Neural cell (in vitro differentiated cells): ENCODE results near the gene FAR2. TPM values are rescaled to one million over a fixed set of nuclear protein-coding genes. Genes with fewer than 3 reads are reported as not detected.

Experiments used
- H2AFZ ChIP-seq: fragments of 200-600, 300-800 bp; sonication (generic), shearing (Covaris generic); 2 replicates; pipeline ENCODE4 v1.6.0; 2014; ENCODE audit warnings: low read depth, mild to moderate bottlenecking, antibody characterized with exemption, low read length, moderate library complexity
- H3F3A ChIP-seq: fragments of 200-600 bp; shearing (Covaris generic); 2 replicates; pipeline ENCODE4 v1.6.1; 2016; ENCODE audit warnings: mild to moderate bottlenecking, moderate library complexity, mixed read lengths, antibody characterized with exemption, low read length; ENCODE audit not compliant: insufficient read depth, poor library complexity, severe bottlenecking
- H3K27ac ChIP-seq: fragments of 200-600, 300-800 bp; sonication (generic), shearing (Covaris generic); 2 replicates; pipeline ENCODE4 v1.5.1; 2014; ENCODE audit warnings: mild to moderate bottlenecking, low read length, moderate library complexity
- H3K27me3 ChIP-seq: fragments of 300-800, 200-600 bp; sonication (generic), shearing (Covaris generic); 2 replicates; pipeline ENCODE4 v1.6.0; 2014; ENCODE audit warnings: mild to moderate bottlenecking, low read depth, low read length, moderate library complexity; ENCODE audit not compliant: insufficient read depth
- H3K36me3 ChIP-seq: fragments of 300-800, 200-600 bp; sonication (generic), shearing (Covaris generic); 2 replicates; pipeline ENCODE4 v1.5.1; 2014; ENCODE audit warnings: mild to moderate bottlenecking, antibody characterized with exemption, low read length, moderate library complexity; ENCODE audit not compliant: insufficient read depth
- H3K4me2 ChIP-seq: fragments of 300-800, 200-600 bp; sonication (generic), shearing (Covaris generic); 2 replicates; pipeline ENCODE4 v1.6.0; 2014; ENCODE audit warnings: mild to moderate bottlenecking, low read length
- H3K4me3 ChIP-seq: fragments of 300-800, 200-600 bp; sonication (generic), shearing (Covaris generic); 2 replicates; pipeline ENCODE4 v1.5.1; 2014; ENCODE audit warnings: mild to moderate bottlenecking, low read length, moderate library complexity
- H3K79me2 ChIP-seq: fragments of 200-600 bp; shearing (Covaris generic); replicated peaks from 2 replicates; pipeline ENCODE4 v1.6.0; 2014; ENCODE audit warnings: mild to moderate bottlenecking, low read length, moderate library complexity; ENCODE audit not compliant: insufficient read depth
- H3K9ac ChIP-seq: fragments of 300-800, 200-600 bp; sonication (generic), shearing (Covaris generic); 2 replicates; pipeline ENCODE4 v1.6.1; 2016; ENCODE audit warnings: mild to moderate bottlenecking, low read length, mixed read lengths
- H3K9me2 ChIP-seq: fragments of 200-600 bp; shearing (Covaris generic); 2 replicates; pipeline ENCODE4 v1.6.1; 2016; ENCODE audit warnings: mild to moderate bottlenecking, low read length, mixed read lengths; ENCODE audit not compliant: insufficient read depth
- H3K9me3 ChIP-seq: fragments of 200-600, 300-800 bp; sonication (generic), shearing (Covaris generic); 2 replicates; pipeline ENCODE4 v1.6.1; 2016; ENCODE audit warnings: mild to moderate bottlenecking, mixed run types, low read length, moderate library complexity, mixed read lengths
- H4K20me1 ChIP-seq: fragments of 200-600 bp; shearing (Covaris generic); 2 replicates; pipeline ENCODE4 v1.6.1; 2016; ENCODE audit warnings: mild to moderate bottlenecking, mixed run types; ENCODE audit not compliant: insufficient read depth
- CTCF ChIP-seq: fragments of 450-650 bp; IDR thresholded peaks from 2 replicates; pipeline ENCODE4 v1.5.1; 2014; ENCODE audit warnings: antibody characterized with exemption, mild to moderate bottlenecking, moderate library complexity; ENCODE audit not compliant: poor library complexity, severe bottlenecking
- EP300 ChIP-seq: fragments of 450-650 bp; conservative IDR thresholded peaks from 2 replicates; pipeline ENCODE4 v1.6.1; 2014; ENCODE audit warnings: antibody characterized with exemption, mild to moderate bottlenecking, moderate library complexity; ENCODE audit not compliant: poor library complexity, severe bottlenecking
- EZH2 ChIP-seq: fragments of 200-600, 300-800 bp; shearing (Covaris generic), sonication (generic); IDR thresholded peaks from 2 replicates; pipeline ENCODE4 v1.6.1; 2014; ENCODE audit warnings: antibody characterized with exemption, low read length, borderline replicate concordance, mild to moderate bottlenecking; ENCODE audit not compliant: insufficient read depth, poor library complexity, severe bottlenecking
- MXI1 ChIP-seq: fragments of 450-650 bp; conservative IDR thresholded peaks from 2 replicates; pipeline ENCODE4 v1.6.1; 2014; ENCODE audit warnings: antibody characterized with exemption, mild to moderate bottlenecking; ENCODE audit not compliant: poor library complexity, severe bottlenecking
- POLR2AphosphoS5 ChIP-seq: IDR thresholded peaks from 2 replicates; pipeline ENCODE4 v1.6.1; 2012
- RAD21 ChIP-seq: fragments of 450-650 bp; conservative IDR thresholded peaks from 2 replicates; pipeline ENCODE4 v1.6.1; 2014; ENCODE audit warnings: antibody characterized with exemption, mild to moderate bottlenecking, moderate library complexity
- REST ChIP-seq: IDR thresholded peaks from 2 replicates; pipeline ENCODE4 v1.6.1; 2012; ENCODE audit warnings: borderline replicate concordance
- SMC3 ChIP-seq: fragments of 450-650 bp; conservative IDR thresholded peaks from 2 replicates; pipeline ENCODE4 v1.6.1; 2014; ENCODE audit warnings: antibody characterized with exemption, mild to moderate bottlenecking, moderate library complexity; ENCODE audit not compliant: poor library complexity
- TAF1 ChIP-seq: IDR thresholded peaks from 2 replicates; pipeline ENCODE4 v1.6.1; 2012; ENCODE audit warnings: low read depth
- polyA plus RNA-seq: library from polyadenylated mRNA; depleted of rRNA; stranded (reverse); fragments of >200 nt; gene quantifications from 2 replicates; pipeline ENCODE4 v1.2.3, GENCODE V29; 2014

FAR2 gene
- polyA plus RNA-seq, 1 donor from 2014 or later = 0.99 TPM

GRCh38 chr12:29365091-29365490 is 216.0 kb downstream of the FAR2 start:
- Histone ChIP-seq H3K9ac (no peak overlapping the region), H3K27me3 (no peaks in the 10 kb centered on the region), H3F3A (no peaks in the 10 kb centered on the region), H3K36me3 (no peaks in the 10 kb centered on the region), H3K27ac (no peak overlapping the region), H3K9me2 (no peaks in the 10 kb centered on the region), H3K9me3 (no peaks in the 10 kb centered on the region), H4K20me1 (no peaks in the 10 kb centered on the region), H2AFZ (no peak overlapping the region), H3K4me2 (no peak overlapping the region), H3K79me2 (no peaks in the 10 kb centered on the region), H3K4me3 (no peak overlapping the region)
- no peak for TF ChIP-seq POLR2AphosphoS5
- no peak for TF ChIP-seq EP300
- no peak for TF ChIP-seq EZH2
- no peak for TF ChIP-seq TAF1
- TF ChIP-seq MXI1 = no peak
- TF ChIP-seq REST = no peak
- no peak for TF ChIP-seq SMC3
- no peak for TF ChIP-seq RAD21
- no peak for TF ChIP-seq CTCF

GRCh38 chr12:29374012-29374411 is 224.9 kb downstream of the FAR2 start:
- no peaks in the 10 kb centered on the region for H3K9me2 ChIP-seq
- peaks cover 47% of the 10 kb centered on the region for H3K79me2 ChIP-seq
- H3K27ac ChIP-seq = no peak overlapping the region
- H3K4me3 ChIP-seq = no peak overlapping the region
- H3K27me3 ChIP-seq = no peaks in the 10 kb centered on the region
- no peaks in the 10 kb centered on the region for H3K36me3 ChIP-seq
- no peaks in the 10 kb centered on the region for H4K20me1 ChIP-seq
- no peaks in the 10 kb centered on the region for H3F3A ChIP-seq
- H3K9me3 ChIP-seq = no peaks in the 10 kb centered on the region
- no peak overlapping the region for H2AFZ ChIP-seq
- no peak overlapping the region for H3K9ac ChIP-seq
- TF ChIP-seq MXI1 = no peak
- TF ChIP-seq EP300 = no peak
- no peak for TF ChIP-seq EZH2
- TF ChIP-seq RAD21 = no peak
- no peak for TF ChIP-seq POLR2AphosphoS5
- no peak for TF ChIP-seq REST
- no peak for TF ChIP-seq CTCF
- no peak for TF ChIP-seq SMC3
- TF ChIP-seq TAF1 = no peak
- H3K4me2 ChIP-seq = no peak overlapping the region
